Stimulated activated CD4-positive, alpha-beta T cell treated with anti-CD3 and anti-CD28 coated beads, TNF-alpha, amount 100 ng/mL, for 24 hours (primary cell): ENCODE results near the gene SLC25A33.

Experiments used
- DNase-seq, 3 experiments: peaks; one replicate each; pipeline ENCODE4 v3.0.0-alpha.2; 2020; ENCODE audit warnings: low read depth in 3 of 3

Gene SLC25A33

DNA sequence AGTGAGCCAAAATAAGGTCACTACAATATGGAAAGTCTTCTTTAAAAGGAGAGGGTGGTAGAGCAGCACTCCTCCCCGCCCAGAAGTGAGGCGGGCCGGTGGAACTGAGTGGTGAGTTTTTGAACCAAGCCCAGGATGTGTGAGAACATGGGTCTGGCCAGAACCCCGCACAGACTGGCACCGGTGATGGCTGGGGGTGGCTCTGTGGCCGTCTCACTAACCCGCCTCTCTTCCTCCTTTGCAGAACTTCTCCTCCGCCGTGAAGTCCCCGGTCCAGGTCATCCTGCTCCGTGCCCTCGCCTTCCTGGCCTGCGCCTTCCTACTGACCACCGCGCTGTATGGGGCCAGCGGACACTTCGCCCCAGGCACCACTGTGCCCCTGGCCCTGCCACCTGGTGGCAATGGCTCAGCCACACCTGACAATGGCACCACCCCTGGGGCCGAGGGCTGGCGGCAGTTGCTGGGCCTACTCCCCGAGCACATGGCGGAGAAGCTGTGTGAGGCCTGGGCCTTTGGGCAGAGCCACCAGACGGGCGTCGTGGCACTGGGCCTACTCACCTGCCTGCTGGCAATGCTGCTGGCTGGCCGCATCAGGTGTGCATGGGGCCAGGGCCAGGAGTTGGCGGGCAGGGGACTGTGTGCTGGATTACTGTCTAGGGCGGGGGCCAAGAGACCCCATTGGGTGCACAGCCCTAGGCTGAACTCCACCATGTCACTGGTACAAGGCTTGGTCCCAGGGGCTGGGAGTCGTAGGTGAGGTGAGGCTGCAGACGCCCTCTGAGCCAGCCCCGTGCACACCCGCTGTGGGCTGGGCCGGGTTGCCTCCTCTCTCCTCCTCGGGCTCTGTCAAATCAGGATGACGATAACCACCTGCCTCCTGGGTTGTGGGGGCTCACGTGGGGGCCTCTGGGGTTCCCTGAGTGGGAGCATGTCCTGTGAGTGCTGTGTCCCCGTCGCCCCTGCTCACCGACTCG lies 61.9 kb downstream of the SLC25A33 start:
- DNase-seq, result no peak

- no peak for DNase-seq
Measured at GRCh38 chr1:9601942-9602793, 62.9 kb downstream of the SLC25A33 start.

- DNase-seq, result no peak
Measured at GRCh38 chr1:9602794-9603167, 63.5 kb downstream of the SLC25A33 start.

- no peak for DNase-seq
Measured at GRCh38 chr1:9603307-9603706, 64.0 kb downstream of the SLC25A33 start.

- no peak for DNase-seq
Measured at GRCh38 chr1:9603766-9604753, 64.8 kb downstream of the SLC25A33 start.

DNA sequence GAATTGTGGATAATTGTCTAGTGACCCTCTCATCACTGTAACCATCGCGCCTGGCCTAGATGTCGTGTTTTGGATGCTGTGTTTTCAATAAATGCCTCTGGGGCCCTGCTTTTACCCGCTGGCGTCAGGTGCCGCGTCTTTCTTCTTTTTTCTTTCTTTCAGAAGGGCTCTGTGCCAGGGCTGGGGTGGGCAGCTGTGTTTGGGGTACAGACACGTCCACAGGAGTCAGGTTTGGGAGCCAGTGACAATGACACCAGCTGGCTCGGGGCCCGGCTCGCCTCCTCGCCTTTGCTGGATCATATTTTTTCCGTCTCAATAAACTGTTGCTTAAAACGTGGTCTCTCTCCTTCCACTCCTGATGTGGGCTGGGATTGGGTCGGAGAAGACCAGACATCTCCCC lies 65.6 kb downstream of the SLC25A33 start:
- no peak for DNase-seq

DNA sequence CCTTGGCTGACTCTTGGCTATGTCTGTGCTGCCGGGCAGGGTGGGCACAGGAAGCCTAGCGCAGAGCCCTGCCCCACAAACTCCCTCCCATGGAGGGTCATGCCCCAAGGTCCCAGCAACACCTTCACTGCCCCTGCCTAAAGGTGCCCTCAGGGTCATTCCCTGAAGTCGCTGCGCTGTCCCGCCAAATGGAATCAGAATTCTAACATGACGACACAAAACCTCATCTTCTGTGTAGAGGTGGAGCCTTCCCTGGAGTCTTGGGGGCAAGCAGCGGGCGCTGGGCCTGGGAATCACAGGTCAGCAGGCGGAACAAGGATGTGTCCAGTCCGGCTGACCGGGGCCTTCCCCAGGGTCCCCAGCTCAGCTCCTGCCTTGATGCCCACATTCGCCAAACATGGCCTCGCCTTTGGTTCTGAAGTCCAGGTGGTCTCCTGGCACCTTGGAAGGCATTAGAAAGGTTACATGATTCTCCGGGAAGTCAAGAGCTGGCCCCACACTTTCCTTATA lies 66.7 kb downstream of the SLC25A33 start:
- DNase-seq, result no peak

GRCh38 chr1:9606458-9606857 lies 67.2 kb downstream of the SLC25A33 start:
- no peak for DNase-seq

GRCh38 chr1:9606948-9607347 lies 67.7 kb downstream of the SLC25A33 start:
- DNase-seq, result no peak

- no peak for DNase-seq
Measured at GRCh38 chr1:9607352-9607751, 68.1 kb downstream of the SLC25A33 start.

DNA sequence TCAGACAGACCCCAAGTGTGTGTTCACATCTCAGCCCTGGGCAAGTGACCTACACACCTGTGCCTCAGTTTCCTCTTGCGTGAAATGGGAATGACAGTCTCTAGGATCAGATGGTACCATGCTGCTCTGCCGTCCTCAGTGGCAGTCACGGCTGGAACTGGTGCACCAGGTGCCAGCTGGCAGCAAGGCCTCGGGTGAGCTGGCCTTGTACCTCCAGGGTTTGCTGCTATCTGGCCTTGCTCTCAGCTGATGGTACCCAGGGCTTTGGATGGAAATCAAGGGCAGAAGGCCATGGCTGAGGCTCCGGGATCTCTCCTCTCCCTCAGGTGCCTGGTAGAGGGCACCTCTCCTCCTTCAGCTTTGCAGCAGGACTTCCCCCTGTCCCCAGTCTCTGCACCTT lies 70.7 kb downstream of the SLC25A33 start:
- DNase-seq, result no peak

- no peak for DNase-seq
Measured at GRCh38 chr1:9610548-9610947, 71.3 kb downstream of the SLC25A33 start.

- DNase-seq, result no peak
Measured at GRCh38 chr1:9611716-9612115, 72.5 kb downstream of the SLC25A33 start.

- no peak for DNase-seq
Measured at GRCh38 chr1:9612162-9612845, 73.0 kb downstream of the SLC25A33 start.

DNA sequence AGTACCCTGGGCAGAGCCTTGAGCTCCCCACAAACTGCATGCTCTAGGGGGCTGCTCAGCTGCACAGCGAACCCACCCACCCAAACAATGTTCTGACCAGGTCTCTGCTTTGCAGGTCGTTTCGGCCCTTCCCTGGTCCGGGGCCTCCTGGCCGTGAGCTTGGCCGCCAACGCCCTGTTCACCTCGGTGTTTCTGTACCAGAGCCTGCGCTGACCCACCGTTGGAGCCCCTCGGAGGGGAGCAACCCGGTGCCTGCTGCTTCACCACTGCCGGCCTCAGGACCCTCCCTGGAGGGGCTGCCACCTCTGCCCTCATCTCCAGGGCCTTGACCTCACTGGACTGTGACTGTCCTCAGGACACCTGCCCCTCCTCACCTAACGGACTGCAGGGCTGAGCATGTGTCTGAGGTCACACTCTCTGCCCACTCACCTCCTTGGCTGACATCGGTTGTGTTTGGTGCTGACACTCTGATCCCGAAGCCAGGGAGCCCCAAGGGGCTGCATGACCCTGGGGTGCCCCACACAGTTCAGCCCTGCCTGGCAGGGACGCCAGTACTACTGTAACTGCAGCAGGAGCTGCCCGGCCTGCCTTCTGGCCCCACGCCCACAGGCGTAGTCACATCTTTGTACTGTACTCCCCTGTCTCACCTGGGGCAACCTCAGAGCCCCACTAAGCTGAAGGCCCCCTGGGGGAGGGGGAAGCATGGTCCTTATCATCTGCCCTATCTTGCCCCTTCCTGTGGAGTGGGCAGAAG lies 73.8 kb downstream of the SLC25A33 start:
- no peak for DNase-seq

- DNase-seq, result no peak
Measured at GRCh38 chr1:9613625-9614299, 74.5 kb downstream of the SLC25A33 start.

- peak in 1 of 3 experiments; percentile 50 for DNase-seq
Measured at GRCh38 chr1:9615316-9616063, 76.2 kb downstream of the SLC25A33 start.

GRCh38 chr1:9618909-9619679 lies 79.8 kb downstream of the SLC25A33 start:
- DNase-seq, result no peak
